AG09319 (cell line): ENCODE data around the gene TRIP13.

Source experiments
- DNase-seq: peaks from one replicate; pipeline ENCODE4 v3.0.0-alpha.2; 2010; ENCODE audit warnings: low read depth; ENCODE audit errors: extremely low read depth
- CTCF ChIP-seq: IDR thresholded peaks from 2 replicates; pipeline ENCODE4 v1.5.1; 2011; ENCODE audit warnings: low read depth, mild to moderate bottlenecking, inconsistent platforms, low read length, moderate library complexity

The TRIP13 gene

GRCh38 chr5:887947-888637 is 4.6 kb upstream of the TRIP13 start:
- no peak for TF ChIP-seq CTCF
- no peak for DNase-seq

- no peak for TF ChIP-seq CTCF
- no peak for DNase-seq
Measured at GRCh38 chr5:888638-889035, 4.0 kb upstream of the TRIP13 start.

GRCh38 chr5:889075-889710 is 3.5 kb upstream of the TRIP13 start:
- no peak for TF ChIP-seq CTCF
- DNase-seq: no peak

- DNase-seq: no peak
- no peak for TF ChIP-seq CTCF
Measured at GRCh38 chr5:891117-891836, 1.4 kb upstream of the TRIP13 start.

- no peak for DNase-seq
- TF ChIP-seq CTCF: no peak
Measured at GRCh38 chr5:891837-892393, 769 bp upstream of the TRIP13 start.

- TF ChIP-seq CTCF: no peak
- no peak for DNase-seq
Measured at GRCh38 chr5:893137-893506, 438 bp downstream of the TRIP13 start.

- no peak for DNase-seq
- no peak for TF ChIP-seq CTCF
Measured at GRCh38 chr5:893711-894110, 1.0 kb downstream of the TRIP13 start.
